Embryonic facial prominence (tissue), 1 donor: ENCODE results near the gene WIF1.

ENCODE experiments used
- DNase-seq: peaks from one replicate; pipeline ENCODE4 v3.0.0-alpha.2; 2016; ENCODE audit errors: extremely low spot score

The WIF1 gene

GRCh38 chr12:65022960-65023359 lies 98.1 kb downstream of the WIF1 start:
- no peak for DNase-seq

DNA sequence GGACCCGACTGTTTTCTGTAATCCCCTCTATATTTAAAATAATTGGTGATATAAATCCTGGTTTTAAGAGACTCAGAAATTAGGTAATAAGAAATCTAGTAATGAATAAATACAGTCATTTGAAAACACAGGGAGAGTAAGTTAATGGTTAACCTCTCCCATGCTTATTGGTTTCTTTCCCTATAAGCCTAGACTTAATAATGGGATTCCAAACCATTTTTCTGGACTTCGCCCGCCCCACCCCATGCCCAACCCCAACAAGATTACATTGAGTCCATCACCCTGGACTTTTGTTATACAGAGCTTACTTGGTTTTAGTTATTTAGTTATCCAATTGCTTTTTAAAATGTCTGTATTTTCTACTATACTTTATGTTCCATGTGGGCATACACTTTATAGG lies 98.7 kb downstream of the WIF1 start:
- DNase-seq, result no peak

DNA sequence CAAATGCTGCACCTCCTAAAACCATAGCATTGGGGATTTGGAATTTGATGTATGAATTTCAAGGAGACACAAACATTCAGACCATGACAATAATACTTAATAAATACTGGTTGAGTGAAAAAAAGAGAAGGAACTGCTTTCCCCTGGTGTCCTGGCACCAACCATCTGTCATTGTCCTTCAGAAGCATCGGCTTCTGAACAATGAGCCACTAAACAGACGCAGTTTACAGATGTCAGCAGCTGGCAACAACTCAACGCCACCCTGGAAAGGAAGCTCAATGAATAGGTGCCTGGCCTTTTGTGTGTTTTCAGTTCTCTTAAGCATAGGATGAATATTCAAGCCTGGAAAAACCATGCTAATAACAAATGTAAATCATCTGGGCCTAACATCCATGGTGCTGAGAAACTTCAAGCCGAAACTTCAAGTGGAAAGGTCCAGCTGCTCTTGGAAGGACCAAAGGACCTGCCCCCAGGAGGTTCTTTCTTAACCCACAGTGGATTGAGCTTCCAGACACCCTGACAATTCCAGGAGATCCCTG lies 101.3 kb downstream of the WIF1 start:
- no peak for DNase-seq

DNA sequence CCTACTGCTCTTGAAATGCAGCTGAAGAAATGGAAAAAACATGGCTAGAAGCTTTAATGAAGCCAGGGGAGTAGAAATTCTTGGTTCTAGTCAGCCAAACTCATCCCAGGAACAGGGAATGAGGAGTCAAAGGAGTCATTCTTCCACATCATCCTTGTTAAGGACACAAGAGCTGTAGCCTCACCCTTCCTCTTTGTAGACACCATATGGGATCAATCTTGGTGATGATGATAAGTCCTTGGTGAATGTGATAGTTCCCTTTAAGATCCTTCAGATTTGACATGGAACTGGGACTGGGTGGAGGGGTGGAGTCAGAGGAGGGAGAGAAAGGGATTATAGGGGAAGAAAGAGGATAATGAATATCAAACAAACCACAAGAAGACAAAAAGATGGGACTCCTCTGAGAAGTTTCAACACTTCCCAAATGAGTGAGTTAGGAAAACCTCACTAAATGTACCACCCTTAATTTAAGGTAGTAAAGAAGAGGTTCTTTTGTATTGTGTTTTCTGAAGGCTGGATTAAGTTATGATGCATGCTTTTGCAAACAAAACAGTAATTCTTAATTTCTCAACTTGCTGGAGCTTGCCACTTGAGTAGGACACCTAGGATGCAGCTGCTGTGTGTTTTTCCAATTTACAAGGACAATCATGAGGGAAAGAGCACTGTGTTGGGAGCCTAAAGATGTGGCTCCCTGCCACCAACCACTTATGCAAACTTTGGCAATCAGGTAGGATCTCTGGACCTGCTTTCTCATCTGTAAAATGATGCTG lies 104.0 kb downstream of the WIF1 start:
- DNase-seq, result no peak

DNA sequence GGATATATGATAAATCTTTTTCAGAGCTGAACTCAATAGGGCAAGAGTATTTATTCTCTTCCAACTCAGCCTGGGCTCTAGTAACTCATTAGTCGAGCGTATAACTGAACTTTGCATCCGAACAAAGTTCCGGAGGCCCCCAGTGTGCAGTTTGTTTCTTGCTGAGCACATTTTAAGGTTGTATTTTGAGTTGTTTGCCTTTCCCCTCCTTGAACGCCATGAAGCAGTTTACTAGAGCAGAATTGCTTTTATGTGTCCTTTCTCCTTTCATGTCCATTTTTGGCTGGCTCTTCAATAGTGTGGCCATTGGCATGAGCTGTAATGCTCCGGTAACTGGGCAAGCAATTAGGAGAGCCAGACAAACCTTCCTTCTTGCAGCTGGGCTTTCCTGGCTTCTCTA lies 105.3 kb downstream of the WIF1 start:
- no peak for DNase-seq

DNA sequence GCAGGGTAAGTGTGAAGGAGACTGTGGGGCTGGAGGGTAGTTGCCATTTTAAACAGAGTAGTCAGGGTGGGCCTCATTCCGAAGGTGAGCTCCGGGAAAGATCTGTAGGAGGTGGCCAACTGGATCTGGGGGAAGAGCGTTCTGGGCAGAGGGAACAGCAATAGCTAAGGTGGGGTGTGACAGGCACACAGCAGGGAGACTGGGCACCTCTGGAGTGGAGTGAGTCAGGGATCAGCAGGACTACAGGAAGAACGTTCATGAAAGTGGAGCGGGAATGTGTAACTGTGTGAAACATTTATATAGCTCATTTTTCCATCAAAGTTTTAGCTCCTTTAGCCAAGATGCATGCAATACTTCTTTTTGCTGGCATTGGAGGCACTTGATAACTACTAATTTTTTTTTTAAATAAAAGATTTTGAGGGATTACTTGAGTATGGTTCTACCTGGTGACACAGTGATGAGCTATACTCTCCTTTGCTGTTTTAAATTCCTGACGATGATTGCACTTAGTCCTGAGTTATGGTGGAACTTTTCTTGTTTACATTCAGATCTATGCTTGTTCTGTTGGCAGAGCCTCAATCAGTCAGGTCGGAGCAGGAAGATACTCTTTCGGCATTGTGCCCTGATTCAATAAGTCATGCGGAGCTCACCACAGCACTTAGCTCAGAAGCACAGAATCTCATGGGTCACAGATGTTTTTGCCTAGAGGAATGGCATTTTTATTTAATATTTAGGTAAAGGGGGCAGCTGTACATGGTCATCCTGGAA lies 106.4 kb downstream of the WIF1 start:
- DNase-seq, result no peak

DNA sequence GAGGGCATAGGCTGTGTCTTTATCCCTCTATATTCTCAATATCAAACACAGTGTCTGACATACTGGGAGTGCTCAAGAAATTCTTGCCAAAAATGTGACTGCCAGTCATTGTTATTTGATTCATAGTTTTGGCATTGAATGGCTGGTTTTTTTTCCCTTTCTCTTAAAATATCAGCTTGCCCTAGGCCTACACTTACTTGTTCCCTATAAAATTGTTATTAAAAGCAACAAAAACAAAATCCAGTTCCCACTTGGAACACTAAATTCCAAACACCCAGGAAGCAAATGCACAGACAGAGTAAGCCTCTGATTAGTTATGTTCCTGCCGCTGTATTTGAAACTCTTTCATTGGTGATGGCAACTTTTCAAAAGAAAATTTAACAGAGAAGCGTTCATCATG lies 110.7 kb downstream of the WIF1 start:
- no peak for DNase-seq

GRCh38 chr12:65005716-65006115 lies 115.4 kb downstream of the WIF1 start:
- DNase-seq, result no peak

DNA sequence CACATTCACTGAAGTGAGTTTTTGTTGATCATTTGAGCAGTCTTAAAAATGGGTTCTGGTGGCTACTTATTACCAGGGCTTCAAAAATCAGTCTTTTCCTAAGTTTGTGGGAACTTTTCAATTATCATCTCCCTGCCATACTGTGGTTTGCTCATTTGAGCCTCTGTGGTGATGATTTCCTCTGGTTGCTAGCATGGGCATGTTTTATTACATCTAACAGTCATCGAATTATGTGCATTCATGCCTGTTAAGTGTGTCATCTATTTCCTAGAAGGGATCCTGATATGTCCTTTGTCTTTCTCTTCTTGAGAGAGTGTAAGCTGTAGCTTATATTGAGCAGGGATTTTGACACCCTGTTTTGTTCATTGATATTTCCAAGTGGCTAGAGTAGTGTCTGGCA lies 116.8 kb downstream of the WIF1 start:
- no peak for DNase-seq
